KMS-11 (cell line): ENCODE measurements around the gene CELF4.

ENCODE experiments used
- H2AFZ ChIP-seq: fragments of 200-600 bp; sonication (generic); 2 replicates; pipeline ENCODE4 v1.6.1; 2016; ENCODE audit warnings: antibody characterized with exemption, mixed run types, low read depth
- H3K27ac ChIP-seq: fragments of 200-600 bp; sonication (generic); 2 replicates; pipeline ENCODE4 v1.6.1; 2016; ENCODE audit warnings: mild to moderate bottlenecking, mixed run types
- H3K27me3 ChIP-seq: fragments of 200-600 bp; sonication (generic); 2 replicates; pipeline ENCODE4 v1.6.1; 2017; ENCODE audit warnings: mild to moderate bottlenecking, low read depth, mixed run types, moderate library complexity; ENCODE audit not compliant: insufficient read depth
- H3K36me3 ChIP-seq: fragments of 200-600 bp; sonication (generic); 2 replicates; pipeline ENCODE4 v1.6.1; 2017; ENCODE audit warnings: mild to moderate bottlenecking, mixed run types; ENCODE audit not compliant: insufficient read depth
- H3K4me1 ChIP-seq: fragments of 200-600 bp; sonication (generic); 2 replicates; pipeline ENCODE4 v1.6.1; 2016; ENCODE audit warnings: mild to moderate bottlenecking, low read depth, mixed run types; ENCODE audit not compliant: poor library complexity, severe bottlenecking
- H3K4me2 ChIP-seq: fragments of 200-600 bp; sonication (generic); 2 replicates; pipeline ENCODE4 v1.7.0; 2016; ENCODE audit warnings: mild to moderate bottlenecking, mixed run types
- H3K4me3 ChIP-seq: fragments of 200-600 bp; sonication (generic); IDR thresholded peaks from 2 replicates; pipeline ENCODE4 v1.6.1; 2017; ENCODE audit warnings: low read depth, low read length, mixed read lengths; ENCODE audit not compliant: insufficient read depth
- H3K79me2 ChIP-seq: fragments of 200-600 bp; sonication (generic); 2 replicates; pipeline ENCODE4 v1.6.1; 2016; ENCODE audit warnings: low read depth, mixed run types; ENCODE audit not compliant: insufficient read depth
- H3K9ac ChIP-seq: fragments of 200-600 bp; sonication (generic); 2 replicates; pipeline ENCODE4 v1.6.1; 2016; ENCODE audit warnings: mild to moderate bottlenecking, mixed run types
- H4K20me1 ChIP-seq: fragments of 200-600 bp; sonication (generic); 2 replicates; pipeline ENCODE4 v1.6.1; 2016; ENCODE audit warnings: mild to moderate bottlenecking, mixed run types; ENCODE audit not compliant: insufficient read depth
- TF ChIP-seq, protein P1 (sequence below): fragments of 200-600 bp; sonication (generic); conservative IDR thresholded peaks from 2 replicates; pipeline ENCODE4 v1.6.1; 2017; ENCODE audit warnings: low read depth, mild to moderate bottlenecking, antibody characterized with exemption, low read length, moderate library complexity, mixed read lengths

The CELF4 gene

DNA sequence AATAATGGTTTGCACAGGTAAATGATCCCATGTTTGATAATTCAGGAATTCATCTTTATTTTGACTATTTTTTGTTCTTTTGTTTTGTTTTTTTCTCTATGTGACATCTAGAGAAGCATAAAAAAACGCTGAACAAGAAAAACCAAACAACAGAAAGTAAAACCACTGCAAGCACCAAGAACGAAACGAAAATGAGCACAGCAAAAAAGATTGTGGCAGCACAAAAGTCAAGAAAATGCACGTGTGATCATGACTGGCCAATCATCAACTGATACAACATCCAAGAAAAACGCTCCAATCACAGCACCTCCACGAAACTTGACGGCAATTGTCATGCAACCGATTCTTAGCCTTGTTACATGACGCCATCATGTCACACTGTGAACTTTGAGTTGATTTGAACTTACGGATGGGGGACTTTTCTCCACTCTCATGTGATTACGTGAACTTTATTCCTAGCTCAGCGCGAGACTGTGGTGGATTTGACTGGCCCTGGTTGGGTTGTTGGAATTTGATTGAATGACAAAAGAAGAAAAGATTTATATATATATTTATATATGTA is 318.7 kb downstream of the CELF4 start:
- H3K4me2 ChIP-seq: no peak overlapping the region
- H4K20me1 ChIP-seq: no peaks in the 10 kb centered on the region
- no peaks in the 10 kb centered on the region for H3K4me1 ChIP-seq
- H3K79me2 ChIP-seq: no peaks in the 10 kb centered on the region
- no peak overlapping the region for H3K27ac ChIP-seq
- H3K27me3 ChIP-seq: no peaks in the 10 kb centered on the region
- H3K9ac ChIP-seq: no peak overlapping the region
- no peak overlapping the region for H2AFZ ChIP-seq
- H3K36me3 ChIP-seq: no peaks in the 10 kb centered on the region
- no peak overlapping the region for H3K4me3 ChIP-seq
- TF ChIP-seq, protein P1, sequence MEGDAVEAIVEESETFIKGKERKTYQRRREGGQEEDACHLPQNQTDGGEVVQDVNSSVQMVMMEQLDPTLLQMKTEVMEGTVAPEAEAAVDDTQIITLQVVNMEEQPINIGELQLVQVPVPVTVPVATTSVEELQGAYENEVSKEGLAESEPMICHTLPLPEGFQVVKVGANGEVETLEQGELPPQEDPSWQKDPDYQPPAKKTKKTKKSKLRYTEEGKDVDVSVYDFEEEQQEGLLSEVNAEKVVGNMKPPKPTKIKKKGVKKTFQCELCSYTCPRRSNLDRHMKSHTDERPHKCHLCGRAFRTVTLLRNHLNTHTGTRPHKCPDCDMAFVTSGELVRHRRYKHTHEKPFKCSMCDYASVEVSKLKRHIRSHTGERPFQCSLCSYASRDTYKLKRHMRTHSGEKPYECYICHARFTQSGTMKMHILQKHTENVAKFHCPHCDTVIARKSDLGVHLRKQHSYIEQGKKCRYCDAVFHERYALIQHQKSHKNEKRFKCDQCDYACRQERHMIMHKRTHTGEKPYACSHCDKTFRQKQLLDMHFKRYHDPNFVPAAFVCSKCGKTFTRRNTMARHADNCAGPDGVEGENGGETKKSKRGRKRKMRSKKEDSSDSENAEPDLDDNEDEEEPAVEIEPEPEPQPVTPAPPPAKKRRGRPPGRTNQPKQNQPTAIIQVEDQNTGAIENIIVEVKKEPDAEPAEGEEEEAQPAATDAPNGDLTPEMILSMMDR: no peak

GRCh38 chr18:37244618-37245017 is 321.0 kb downstream of the CELF4 start:
- Histone ChIP-seq H3K27ac (no peak overlapping the region), H2AFZ (no peak overlapping the region), H3K9ac (no peak overlapping the region), H3K36me3 (no peaks in the 10 kb centered on the region), H3K4me1 (no peaks in the 10 kb centered on the region), H3K4me2 (no peak overlapping the region), H3K4me3 (no peak overlapping the region), H3K27me3 (no peaks in the 10 kb centered on the region), H4K20me1 (no peaks in the 10 kb centered on the region), H3K79me2 (no peaks in the 10 kb centered on the region)
- TF ChIP-seq, protein P1: no peak

DNA sequence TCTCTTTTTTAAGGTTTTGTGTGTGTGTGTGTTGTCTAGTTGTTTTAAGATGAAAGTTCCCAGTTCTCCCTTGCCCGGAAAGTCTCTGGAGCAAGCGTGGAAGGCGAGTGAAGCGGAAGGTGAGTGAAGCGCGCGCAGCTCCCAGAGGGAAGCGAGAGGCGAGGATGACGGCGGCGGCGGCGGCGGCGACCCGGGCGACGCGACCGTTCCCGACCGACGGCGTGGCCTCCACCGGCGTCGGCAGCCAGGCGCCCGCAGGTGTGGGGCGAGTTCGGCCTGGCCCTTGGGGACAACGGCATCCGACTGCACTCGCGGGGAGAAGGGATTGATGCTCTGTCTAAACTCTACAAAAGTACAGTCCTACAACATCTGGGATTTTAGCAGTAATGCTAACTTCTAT is 321.9 kb downstream of the CELF4 start:
- Histone ChIP-seq H3K4me1 (no peaks in the 10 kb centered on the region), H3K9ac (no peak overlapping the region), H3K27ac (no peak overlapping the region), H3K36me3 (no peaks in the 10 kb centered on the region), H3K4me2 (no peak overlapping the region), H4K20me1 (no peaks in the 10 kb centered on the region), H3K27me3 (no peaks in the 10 kb centered on the region), H3K4me3 (no peak overlapping the region), H2AFZ (no peak overlapping the region), H3K79me2 (no peaks in the 10 kb centered on the region)
- TF ChIP-seq, protein P1: no peak

- Histone ChIP-seq H3K36me3 (no peaks in the 10 kb centered on the region), H3K4me2 (no peak overlapping the region), H3K4me1 (no peaks in the 10 kb centered on the region), H2AFZ (no peak overlapping the region), H3K27ac (no peak overlapping the region), H3K79me2 (no peaks in the 10 kb centered on the region), H3K27me3 (no peaks in the 10 kb centered on the region), H3K4me3 (no peak overlapping the region), H4K20me1 (no peaks in the 10 kb centered on the region), H3K9ac (no peak overlapping the region)
- TF ChIP-seq, protein P1: no peak
Observed at GRCh38 chr18:37242826-37243560, 322.6 kb downstream of the CELF4 start.
